ENCODE data around the gene AQP1.

- TF ChIP-seq EZH2 (IDR thresholded peaks at IDR 0.05; ENCODE audit: low read length) (no peak), CTCF (optimal IDR thresholded peaks at IDR 0.05 in 1 of 3, IDR thresholded peaks at IDR 0.05 in 1 of 3, conservative IDR thresholded peaks at IDR 0.05 in 1 of 3; ENCODE audit: extremely low read depth in 1 of 3, insufficient read depth in 2 of 3, low read length in 3 of 3) (no peak)
These were observed 15.9 kb downstream of the AQP1 start for GRCh38 chr7:30927559-30927958.
